ENCODE measurements around the gene RALBP1.

Gene RALBP1

DNA sequence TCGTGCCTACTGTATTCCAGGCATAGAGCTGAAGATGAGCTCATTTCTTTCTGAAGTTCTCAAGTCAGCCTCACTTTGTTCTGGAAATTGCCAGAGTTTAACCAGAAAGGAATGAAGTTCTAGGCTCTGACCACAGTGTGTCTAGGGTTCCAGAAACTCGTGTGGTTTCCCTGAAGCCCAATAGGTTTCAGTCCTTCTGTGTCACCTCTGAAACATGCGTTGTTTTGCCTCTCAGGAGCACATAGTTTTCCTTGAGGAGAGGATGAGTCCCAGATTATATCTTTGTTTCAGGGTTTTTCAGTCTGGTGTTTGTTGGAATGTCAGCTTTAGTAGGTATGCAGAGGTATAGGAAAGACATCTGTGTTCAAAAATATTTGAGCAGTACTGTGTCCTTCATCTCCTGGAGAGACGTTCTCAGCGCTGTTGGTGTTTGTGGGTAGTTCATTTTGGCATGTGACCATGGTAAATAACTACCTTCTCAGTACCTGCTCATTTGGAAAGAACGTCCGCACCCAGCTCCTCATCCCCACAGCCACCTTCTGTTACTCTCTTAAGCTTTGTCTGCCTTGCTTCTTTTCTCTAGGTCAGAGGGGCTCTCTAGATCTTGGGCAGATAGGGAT, 56.6 kb downstream of the RALBP1 start:
- Histone ChIP-seq H3K36me3 (ENCODE audit: control insufficient read depth, insufficient read depth, low read length) (peaks cover 14% of the 10 kb centered on the region), H3K27me3 (replicated peaks; ENCODE audit: control insufficient read depth, insufficient read depth, low read length) (no peaks in the 10 kb centered on the region), H3K4me3 (replicated peaks; ENCODE audit: low read depth, low read length) (no peak overlapping the region)
- no peak for DNase-seq (ENCODE audit: extremely low read depth, insufficient read length)
- TF ChIP-seq, protein P1, sequence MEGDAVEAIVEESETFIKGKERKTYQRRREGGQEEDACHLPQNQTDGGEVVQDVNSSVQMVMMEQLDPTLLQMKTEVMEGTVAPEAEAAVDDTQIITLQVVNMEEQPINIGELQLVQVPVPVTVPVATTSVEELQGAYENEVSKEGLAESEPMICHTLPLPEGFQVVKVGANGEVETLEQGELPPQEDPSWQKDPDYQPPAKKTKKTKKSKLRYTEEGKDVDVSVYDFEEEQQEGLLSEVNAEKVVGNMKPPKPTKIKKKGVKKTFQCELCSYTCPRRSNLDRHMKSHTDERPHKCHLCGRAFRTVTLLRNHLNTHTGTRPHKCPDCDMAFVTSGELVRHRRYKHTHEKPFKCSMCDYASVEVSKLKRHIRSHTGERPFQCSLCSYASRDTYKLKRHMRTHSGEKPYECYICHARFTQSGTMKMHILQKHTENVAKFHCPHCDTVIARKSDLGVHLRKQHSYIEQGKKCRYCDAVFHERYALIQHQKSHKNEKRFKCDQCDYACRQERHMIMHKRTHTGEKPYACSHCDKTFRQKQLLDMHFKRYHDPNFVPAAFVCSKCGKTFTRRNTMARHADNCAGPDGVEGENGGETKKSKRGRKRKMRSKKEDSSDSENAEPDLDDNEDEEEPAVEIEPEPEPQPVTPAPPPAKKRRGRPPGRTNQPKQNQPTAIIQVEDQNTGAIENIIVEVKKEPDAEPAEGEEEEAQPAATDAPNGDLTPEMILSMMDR (IDR thresholded peaks at IDR 0.05; ENCODE audit: insufficient read depth, low read length, poor library complexity, severe bottlenecking), result no peak

DNA sequence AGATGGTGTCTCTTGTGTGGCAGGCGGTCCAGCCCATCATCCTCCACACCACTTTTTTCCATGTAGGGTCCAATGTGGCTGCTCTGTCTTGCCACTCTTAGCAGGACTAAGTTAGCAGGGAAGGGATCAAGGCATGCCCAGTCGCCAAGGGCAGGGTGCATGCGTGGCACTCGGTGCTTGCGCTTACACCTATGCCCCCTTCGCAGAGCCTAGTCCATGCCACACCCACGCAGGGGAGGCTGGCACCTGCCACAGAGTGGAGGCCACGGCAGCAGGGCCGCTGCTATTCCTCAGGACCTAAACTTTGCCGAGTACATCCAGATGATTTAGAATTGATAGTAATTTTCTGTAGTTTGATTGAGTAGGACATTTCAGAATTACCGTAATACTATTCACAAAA, 59.5 kb downstream of the RALBP1 start:
- H3K36me3 ChIP-seq (ENCODE audit: control insufficient read depth, insufficient read depth, low read length), result peaks cover 19% of the 10 kb centered on the region
- DNase-seq (ENCODE audit: extremely low read depth, insufficient read length), result no peak
- TF ChIP-seq, protein P1 (IDR thresholded peaks at IDR 0.05; ENCODE audit: insufficient read depth, low read length, poor library complexity, severe bottlenecking), result no peak
- H3K4me3 ChIP-seq (replicated peaks; ENCODE audit: low read depth, low read length), result no peak overlapping the region
- H3K27me3 ChIP-seq (replicated peaks; ENCODE audit: control insufficient read depth, insufficient read depth, low read length), result no peaks in the 10 kb centered on the region

DNA sequence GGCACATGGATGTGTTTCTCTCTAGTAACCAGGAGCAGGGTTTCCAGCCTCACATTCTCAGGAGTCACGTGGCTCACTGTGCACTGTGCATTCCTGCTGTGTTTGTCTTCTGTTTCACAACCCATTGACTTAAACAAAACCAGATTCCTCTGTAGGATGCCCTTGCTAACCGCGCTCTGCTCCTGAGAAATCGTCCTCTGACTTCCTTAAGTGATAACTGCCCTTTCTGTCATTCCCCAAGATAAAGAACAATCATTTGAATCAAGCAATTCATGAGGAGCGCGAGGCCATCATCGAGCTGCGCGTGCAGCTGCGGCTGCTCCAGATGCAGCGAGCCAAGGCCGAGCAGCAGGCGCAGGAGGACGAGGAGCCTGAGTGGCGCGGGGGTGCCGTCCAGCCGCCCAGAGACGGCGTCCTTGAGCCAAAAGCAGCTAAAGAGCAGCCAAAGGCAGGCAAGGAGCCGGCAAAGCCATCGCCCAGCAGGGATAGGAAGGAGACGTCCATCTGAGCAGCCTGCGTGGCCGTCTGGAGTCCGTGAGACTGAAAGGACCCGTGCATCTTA, 60.2 kb downstream of the RALBP1 start:
- TF ChIP-seq, protein P1 (IDR thresholded peaks at IDR 0.05; ENCODE audit: insufficient read depth, low read length, poor library complexity, severe bottlenecking), result no peak
- H3K27me3 ChIP-seq (replicated peaks; ENCODE audit: control insufficient read depth, insufficient read depth, low read length), result no peaks in the 10 kb centered on the region
- H3K36me3 ChIP-seq (ENCODE audit: control insufficient read depth, insufficient read depth, low read length), result peaks cover 17% of the 10 kb centered on the region
- no peak for DNase-seq (ENCODE audit: extremely low read depth, insufficient read length)
- no peak overlapping the region for H3K4me3 ChIP-seq (replicated peaks; ENCODE audit: low read depth, low read length)

DNA sequence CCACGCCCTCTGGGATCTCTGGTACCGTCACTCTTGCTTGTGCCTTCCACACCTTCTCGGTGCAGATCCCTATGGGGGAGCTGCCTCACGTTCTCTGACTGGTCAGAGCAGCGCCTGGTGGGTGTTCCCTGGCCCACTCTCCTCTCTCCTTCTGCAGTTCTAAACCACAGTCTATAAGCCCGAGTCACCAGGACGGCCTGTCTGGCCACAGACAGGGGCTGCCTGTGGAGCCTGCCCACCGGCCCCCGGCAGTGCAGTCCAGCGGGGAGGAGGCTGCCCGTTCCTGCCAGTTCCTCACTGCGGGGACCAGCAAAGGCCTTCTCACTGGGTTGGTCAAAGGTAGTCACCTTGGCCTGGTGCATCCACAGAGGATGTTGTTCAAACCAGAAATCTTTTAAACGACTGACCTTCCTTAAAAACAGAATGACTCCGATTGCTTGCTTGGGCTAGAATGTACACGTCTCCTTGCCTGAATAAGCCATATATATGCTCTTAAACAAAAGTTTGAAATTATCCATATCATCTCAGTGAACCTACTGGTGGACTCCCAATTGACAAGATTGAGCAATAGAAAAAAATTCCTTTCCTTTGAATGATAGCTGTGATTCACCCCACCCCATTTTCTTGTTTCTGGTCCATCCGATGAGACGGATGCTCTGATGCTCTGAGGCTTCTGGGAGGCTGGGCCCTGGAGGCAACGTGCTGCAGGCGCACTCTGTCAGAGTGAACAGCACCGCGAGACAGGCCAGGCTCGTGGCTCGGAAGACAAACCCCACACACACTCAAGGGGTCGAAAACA, 61.2 kb downstream of the RALBP1 start:
- TF ChIP-seq, protein P1 (IDR thresholded peaks at IDR 0.05; ENCODE audit: insufficient read depth, low read length, poor library complexity, severe bottlenecking), result no peak
- Histone ChIP-seq H3K36me3 (ENCODE audit: control insufficient read depth, insufficient read depth, low read length) (peaks cover 17% of the 10 kb centered on the region), H3K27me3 (replicated peaks; ENCODE audit: control insufficient read depth, insufficient read depth, low read length) (no peaks in the 10 kb centered on the region), H3K4me3 (replicated peaks; ENCODE audit: low read depth, low read length) (no peak overlapping the region)
- DNase-seq (ENCODE audit: extremely low read depth, insufficient read length), result no peak

DNA sequence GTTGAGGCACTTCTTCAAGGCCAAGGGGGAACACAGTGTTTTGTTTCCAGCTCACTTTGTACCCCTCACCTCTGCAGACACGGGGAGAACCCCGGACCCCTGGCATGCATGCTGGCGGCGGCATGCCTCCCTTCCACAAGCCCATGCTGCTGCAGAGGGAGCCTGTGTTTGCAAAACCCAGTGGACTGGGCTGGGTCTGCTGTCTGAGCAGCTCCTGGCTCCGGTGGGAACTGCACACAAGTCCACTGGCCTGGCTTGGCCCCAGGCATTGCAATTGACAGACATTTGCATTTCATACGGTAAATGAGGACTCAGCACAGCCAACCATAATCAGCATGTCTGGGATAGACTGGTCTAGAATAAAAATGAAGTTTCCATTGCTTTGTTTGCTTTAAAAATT, 62.4 kb downstream of the RALBP1 start:
- Histone ChIP-seq H3K4me3 (replicated peaks; ENCODE audit: low read depth, low read length) (no peak overlapping the region), H3K36me3 (ENCODE audit: control insufficient read depth, insufficient read depth, low read length) (peaks cover 14% of the 10 kb centered on the region), H3K27me3 (replicated peaks; ENCODE audit: control insufficient read depth, insufficient read depth, low read length) (no peaks in the 10 kb centered on the region)
- DNase-seq (ENCODE audit: extremely low read depth, insufficient read length), result no peak
- TF ChIP-seq, protein P1 (IDR thresholded peaks at IDR 0.05; ENCODE audit: insufficient read depth, low read length, poor library complexity, severe bottlenecking), result no peak
